T-helper 17 cell (primary cell): ENCODE data around the gene TEDC1. TPM values are rescaled to one million over a fixed set of nuclear protein-coding genes. Genes with fewer than 3 reads are reported as not detected.

Experiments used
- ATAC-seq: fragments of 150-1000 bp; cut with Tn5 transposase; 2 replicates; pipeline ENCODE4 v1.10.0; 2021; ENCODE audit warnings: mild to moderate bottlenecking, moderate library complexity
- DNase-seq, 3 donors: peaks; one replicate each; pipeline versions ENCODE4 v3.0.0 to v3.0.0-alpha.2; 2020 to 2021
- H3K9me3 ChIP-seq: one replicate; pipeline ENCODE4 v1.7.0; 2013; ENCODE audit warnings: low read length, mild to moderate bottlenecking; ENCODE audit not compliant: control insufficient read depth, poor library complexity, severe bottlenecking
- H3K27ac Mint-ChIP-seq: one replicate; pipeline ENCODE4 v1.8.0; 2022; ENCODE audit warnings: mild to moderate bottlenecking, moderate library complexity, mixed read lengths
- H3K27me3 Mint-ChIP-seq: one replicate; pipeline ENCODE4 v1.8.0; 2022; ENCODE audit warnings: mixed read lengths
- H3K36me3 Mint-ChIP-seq: one replicate; pipeline ENCODE4 v1.8.0; 2022; ENCODE audit warnings: low read depth, mixed read lengths
- H3K4me1 Mint-ChIP-seq: one replicate; pipeline ENCODE4 v1.8.0; 2022; ENCODE audit warnings: mild to moderate bottlenecking, mixed read lengths
- H3K4me3 Mint-ChIP-seq: one replicate; pipeline ENCODE4 v1.8.0; 2022; ENCODE audit warnings: mild to moderate bottlenecking, moderate library complexity, mixed read lengths
- total RNA-seq, 4 donors: library from RNA in 2 of 4; stranded (reverse) in 2 of 4; gene quantifications; one replicate each; pipeline ENCODE4 v1.2.3 and lab custom pipeline; 2022 to 2026

TEDC1 gene
- total RNA-seq, 2 donors from 2014 or later, result 141 to 361 TPM

- H3K27me3 Mint-ChIP-seq, result no peaks in the 10 kb centered on the region
- peaks cover 2% of the 10 kb centered on the region for H3K36me3 Mint-ChIP-seq
- ATAC-seq (no peak), DNase-seq (no peak)
- peak overlapping the region; percentile 99 for H3K27ac Mint-ChIP-seq
- H3K9me3 ChIP-seq, result no peaks in the 10 kb centered on the region
- peak overlapping the region; percentile 89 for H3K4me3 Mint-ChIP-seq
- peaks cover 39% of the 10 kb centered on the region for H3K4me1 Mint-ChIP-seq
Observed at GRCh38 chr14:105480199-105480746, 10.8 kb upstream of the TEDC1 start.

GRCh38 chr14:105480807-105481801, 9.9 kb upstream of the TEDC1 start:
- DNase-seq, result peak; percentile 85 to 97 (median 85)
- peaks cover 2% of the 10 kb centered on the region for H3K36me3 Mint-ChIP-seq
- H3K4me1 Mint-ChIP-seq, result peaks cover 45% of the 10 kb centered on the region
- H3K9me3 ChIP-seq, result no peaks in the 10 kb centered on the region
- peak; percentile 58 for ATAC-seq
- peak overlapping the region; percentile 99 for H3K27ac Mint-ChIP-seq
- peak overlapping the region; percentile 89 for H3K4me3 Mint-ChIP-seq
- no peaks in the 10 kb centered on the region for H3K27me3 Mint-ChIP-seq

- peak overlapping the region; percentile 89 for H3K4me3 Mint-ChIP-seq
- H3K9me3 ChIP-seq, result no peaks in the 10 kb centered on the region
- H3K27me3 Mint-ChIP-seq, result no peaks in the 10 kb centered on the region
- peaks cover 2% of the 10 kb centered on the region for H3K36me3 Mint-ChIP-seq
- H3K27ac Mint-ChIP-seq, result peak overlapping the region; percentile 99
- ATAC-seq (peak; percentile 68), DNase-seq (peak; percentile 88 to 95 (median 93))
- H3K4me1 Mint-ChIP-seq, result peaks cover 50% of the 10 kb centered on the region
Observed at GRCh38 chr14:105481886-105482457, 9.1 kb upstream of the TEDC1 start.

GRCh38 chr14:105482486-105483110, 8.4 kb upstream of the TEDC1 start:
- H3K4me1 Mint-ChIP-seq, result peaks cover 45% of the 10 kb centered on the region
- DNase-seq, result no peak
- no peaks in the 10 kb centered on the region for H3K36me3 Mint-ChIP-seq
- ATAC-seq, result no peak
- peak overlapping the region; percentile 99 for H3K27ac Mint-ChIP-seq
- no peaks in the 10 kb centered on the region for H3K9me3 ChIP-seq
- peak overlapping the region; percentile 89 for H3K4me3 Mint-ChIP-seq
- no peaks in the 10 kb centered on the region for H3K27me3 Mint-ChIP-seq

- DNase-seq (no peak), ATAC-seq (no peak)
- Mint-ChIP-seq H3K36me3 (no peaks in the 10 kb centered on the region), H3K27ac (peak overlapping the region; percentile 99), H3K4me3 (peak overlapping the region; percentile 89), H3K27me3 (no peaks in the 10 kb centered on the region), H3K4me1 (peaks cover 52% of the 10 kb centered on the region)
- H3K9me3 ChIP-seq, result no peaks in the 10 kb centered on the region
Observed at GRCh38 chr14:105483300-105484068, 7.6 kb upstream of the TEDC1 start.

GRCh38 chr14:105484069-105484996, 6.7 kb upstream of the TEDC1 start:
- DNase-seq (peak in 2 of 3 donors; percentile 38 to 47), ATAC-seq (no peak)
- H3K9me3 ChIP-seq, result no peaks in the 10 kb centered on the region
- Mint-ChIP-seq H3K4me3 (peak overlapping the region; percentile 83), H3K4me1 (peaks cover 58% of the 10 kb centered on the region), H3K36me3 (no peaks in the 10 kb centered on the region), H3K27ac (peak overlapping the region; percentile 95), H3K27me3 (no peaks in the 10 kb centered on the region)

GRCh38 chr14:105484997-105485393, 6.1 kb upstream of the TEDC1 start:
- H3K36me3 Mint-ChIP-seq, result peaks cover 2% of the 10 kb centered on the region
- DNase-seq, result no peak
- peak overlapping the region; percentile 96 for H3K4me3 Mint-ChIP-seq

GRCh38 chr14:105485739-105486162, 5.3 kb upstream of the TEDC1 start:
- Mint-ChIP-seq H3K27ac (peak overlapping the region; percentile 95), H3K36me3 (peaks cover 2% of the 10 kb centered on the region), H3K4me3 (peak overlapping the region; percentile 96), H3K27me3 (no peaks in the 10 kb centered on the region), H3K4me1 (peaks cover 57% of the 10 kb centered on the region)
- DNase-seq (peak; percentile 49 to 62 (median 58)), ATAC-seq (no peak)
- H3K9me3 ChIP-seq, result no peaks in the 10 kb centered on the region

More at GRCh38 chr14:105484997-105485393, 6.1 kb upstream of the TEDC1 start:
- H3K27ac Mint-ChIP-seq, result peak overlapping the region; percentile 95
- H3K4me1 Mint-ChIP-seq, result peaks cover 60% of the 10 kb centered on the region
- no peak for ATAC-seq
- no peaks in the 10 kb centered on the region for H3K27me3 Mint-ChIP-seq
- H3K9me3 ChIP-seq, result no peaks in the 10 kb centered on the region

- Mint-ChIP-seq H3K27me3 (no peaks in the 10 kb centered on the region), H3K36me3 (peaks cover 2% of the 10 kb centered on the region), H3K4me3 (peak within 1 kb of the TSS; percentile 96), H3K4me1 (peaks cover 54% of the 10 kb centered on the region), H3K27ac (peak within 1 kb of the TSS; percentile 95)
- ATAC-seq, result no peak
- DNase-seq, result peak; percentile 21 to 41 (median 31)
- H3K9me3 ChIP-seq, result no peaks in the 10 kb centered on the region
Observed at GRCh38 chr14:105486163-105486973, 4.7 kb upstream of the TEDC1 start, which contains the start of gene CRIP1. CRIP1 (plus strand) TSS chr14:105486886; CDS start chr14:105487260, 374 bp downstream.

GRCh38 chr14:105486974-105487448, 4.0 kb upstream of the TEDC1 start:
- H3K9me3 ChIP-seq, result no peaks in the 10 kb centered on the region
- H3K27me3 Mint-ChIP-seq, result no peaks in the 10 kb centered on the region
- H3K4me1 Mint-ChIP-seq, result peaks cover 53% of the 10 kb centered on the region
- peaks cover 2% of the 10 kb centered on the region for H3K36me3 Mint-ChIP-seq
- DNase-seq, result peak; percentile 55 to 60 (median 57)
- H3K27ac Mint-ChIP-seq, result peak overlapping the region; percentile 95
- peak overlapping the region; percentile 96 for H3K4me3 Mint-ChIP-seq
- ATAC-seq, result no peak
